ENCODE measurements around the gene IFI27L1.
A peak's percentile ranks its signal among the peaks of the same experiment; 100 is the strongest.

IFI27L1 gene

GRCh38 chr14:94113490-94113889 is 32.4 kb downstream of the IFI27L1 start:
- no peak overlapping the region for H3K4me3 ChIP-seq (ENCODE audit: low read depth, low read length)
- peak; percentile 70 for DNase-seq (ENCODE audit: low read depth)
- TF ChIP-seq, protein P1, sequence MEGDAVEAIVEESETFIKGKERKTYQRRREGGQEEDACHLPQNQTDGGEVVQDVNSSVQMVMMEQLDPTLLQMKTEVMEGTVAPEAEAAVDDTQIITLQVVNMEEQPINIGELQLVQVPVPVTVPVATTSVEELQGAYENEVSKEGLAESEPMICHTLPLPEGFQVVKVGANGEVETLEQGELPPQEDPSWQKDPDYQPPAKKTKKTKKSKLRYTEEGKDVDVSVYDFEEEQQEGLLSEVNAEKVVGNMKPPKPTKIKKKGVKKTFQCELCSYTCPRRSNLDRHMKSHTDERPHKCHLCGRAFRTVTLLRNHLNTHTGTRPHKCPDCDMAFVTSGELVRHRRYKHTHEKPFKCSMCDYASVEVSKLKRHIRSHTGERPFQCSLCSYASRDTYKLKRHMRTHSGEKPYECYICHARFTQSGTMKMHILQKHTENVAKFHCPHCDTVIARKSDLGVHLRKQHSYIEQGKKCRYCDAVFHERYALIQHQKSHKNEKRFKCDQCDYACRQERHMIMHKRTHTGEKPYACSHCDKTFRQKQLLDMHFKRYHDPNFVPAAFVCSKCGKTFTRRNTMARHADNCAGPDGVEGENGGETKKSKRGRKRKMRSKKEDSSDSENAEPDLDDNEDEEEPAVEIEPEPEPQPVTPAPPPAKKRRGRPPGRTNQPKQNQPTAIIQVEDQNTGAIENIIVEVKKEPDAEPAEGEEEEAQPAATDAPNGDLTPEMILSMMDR (conservative IDR thresholded peaks at IDR 0.05; ENCODE audit: low read depth, low read length) = no peak

DNA sequence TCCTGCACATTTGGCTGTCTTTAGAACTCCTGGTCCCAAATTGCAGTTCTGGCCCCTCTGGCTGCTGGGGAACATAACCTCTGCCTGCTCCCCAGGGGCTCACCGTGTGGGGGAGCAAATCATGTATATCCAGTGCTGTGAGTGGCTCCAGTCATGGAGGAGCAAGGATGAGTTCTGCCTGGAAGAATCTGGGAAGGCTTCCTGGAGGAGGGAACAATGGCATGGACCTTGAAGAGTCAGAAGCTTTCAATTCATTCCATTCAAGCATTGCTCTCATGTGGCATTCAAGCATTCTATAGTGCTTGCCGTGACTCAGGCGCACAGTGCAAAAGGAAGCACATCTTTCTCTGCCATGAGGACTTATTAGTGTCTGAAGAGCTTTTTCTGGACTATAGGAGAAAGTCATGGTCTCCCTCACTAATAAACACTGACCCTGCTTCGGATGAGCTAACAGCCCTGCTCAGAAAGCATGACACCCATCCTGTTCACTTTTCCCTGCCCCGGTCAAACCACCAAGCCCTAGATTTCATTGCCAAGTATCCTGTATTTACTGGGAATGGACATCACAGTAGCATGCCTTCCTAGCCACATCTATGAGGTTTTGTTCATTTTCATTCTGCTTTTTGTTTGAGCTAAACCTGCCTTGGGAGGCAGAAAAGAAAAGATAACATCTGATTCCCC is 32.9 kb downstream of the IFI27L1 start:
- H3K4me3 ChIP-seq (ENCODE audit: low read depth, low read length) = no peak overlapping the region
- TF ChIP-seq, protein P1 (conservative IDR thresholded peaks at IDR 0.05; ENCODE audit: low read depth, low read length) = no peak
- no peak for DNase-seq (ENCODE audit: low read depth)

DNA sequence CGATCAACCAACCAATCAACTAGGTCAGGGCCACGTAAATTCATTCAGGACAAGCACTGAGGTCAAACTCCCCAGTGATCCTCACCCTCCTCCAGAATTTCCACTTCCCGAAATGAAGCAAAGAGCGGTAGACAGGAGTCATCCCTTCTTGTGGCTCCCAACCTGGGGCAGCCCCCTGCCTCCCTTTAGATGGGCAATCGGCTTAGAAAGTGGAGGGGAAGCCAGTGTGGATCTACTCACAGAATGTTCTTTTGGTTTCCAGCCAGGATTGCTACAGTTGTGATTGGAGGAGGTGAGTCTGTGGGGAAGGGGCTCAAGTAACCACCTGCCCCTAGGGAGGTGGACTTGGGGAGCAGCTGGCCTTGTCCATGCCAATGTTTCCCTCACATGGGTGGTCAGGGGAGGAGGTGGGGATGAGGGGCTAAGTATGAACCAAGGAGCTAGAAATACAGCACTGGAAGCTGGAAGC is 33.5 kb downstream of the IFI27L1 start:
- H3K4me3 ChIP-seq (ENCODE audit: low read depth, low read length) = no peak overlapping the region
- TF ChIP-seq, protein P1 (conservative IDR thresholded peaks at IDR 0.05; ENCODE audit: low read depth, low read length) = no peak
- no peak for DNase-seq (ENCODE audit: low read depth)

DNA sequence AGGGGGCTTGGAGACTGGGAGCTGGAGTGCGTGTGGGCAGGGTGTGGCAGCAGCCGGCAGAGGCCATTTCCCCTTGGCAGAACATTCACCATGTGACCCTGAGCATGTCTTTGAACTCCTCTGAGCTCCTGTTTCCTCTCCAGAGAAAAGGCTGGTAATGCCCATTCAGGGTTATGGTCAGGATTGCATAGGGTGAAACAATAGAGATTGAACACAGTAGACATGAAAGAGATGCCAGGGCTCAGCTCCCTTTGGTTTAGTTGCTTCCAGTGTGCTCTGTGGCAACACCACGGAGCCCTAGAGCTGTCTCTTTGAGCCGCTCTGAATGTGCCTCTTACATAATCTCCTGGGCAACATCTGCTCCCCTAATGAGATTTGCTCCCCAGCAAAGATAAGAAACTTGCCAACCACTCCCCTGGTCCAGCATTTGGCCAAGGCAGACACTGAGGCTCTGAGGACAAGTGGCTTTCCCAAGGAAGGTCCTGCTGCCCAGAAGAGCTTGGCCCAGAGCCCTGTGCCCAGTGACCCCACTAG is 34.0 kb downstream of the IFI27L1 start:
- DNase-seq (ENCODE audit: low read depth) = no peak
- no peak overlapping the region for H3K4me3 ChIP-seq (ENCODE audit: low read depth, low read length)
- TF ChIP-seq, protein P1 (conservative IDR thresholded peaks at IDR 0.05; ENCODE audit: low read depth, low read length) = no peak

DNA sequence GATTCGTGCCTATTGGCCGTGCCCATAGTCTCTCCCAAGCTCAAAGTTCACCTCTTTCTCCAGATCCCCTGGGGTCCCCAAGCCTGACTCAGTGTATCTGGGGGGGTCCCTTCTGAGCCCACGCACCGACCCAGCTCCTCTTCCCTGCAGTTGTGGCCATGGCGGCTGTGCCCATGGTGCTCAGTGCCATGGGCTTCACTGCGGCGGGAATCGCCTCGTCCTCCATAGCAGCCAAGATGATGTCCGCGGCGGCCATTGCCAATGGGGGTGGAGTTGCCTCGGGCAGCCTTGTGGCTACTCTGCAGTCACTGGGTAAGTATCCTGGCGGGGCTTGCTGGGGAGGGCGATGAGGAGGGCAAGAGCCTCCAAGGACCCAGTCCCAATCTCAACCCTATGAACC is 34.5 kb downstream of the IFI27L1 start:
- no peak overlapping the region for H3K4me3 ChIP-seq (ENCODE audit: low read depth, low read length)
- TF ChIP-seq, protein P1 (conservative IDR thresholded peaks at IDR 0.05; ENCODE audit: low read depth, low read length) = no peak
- DNase-seq (ENCODE audit: low read depth) = no peak

DNA sequence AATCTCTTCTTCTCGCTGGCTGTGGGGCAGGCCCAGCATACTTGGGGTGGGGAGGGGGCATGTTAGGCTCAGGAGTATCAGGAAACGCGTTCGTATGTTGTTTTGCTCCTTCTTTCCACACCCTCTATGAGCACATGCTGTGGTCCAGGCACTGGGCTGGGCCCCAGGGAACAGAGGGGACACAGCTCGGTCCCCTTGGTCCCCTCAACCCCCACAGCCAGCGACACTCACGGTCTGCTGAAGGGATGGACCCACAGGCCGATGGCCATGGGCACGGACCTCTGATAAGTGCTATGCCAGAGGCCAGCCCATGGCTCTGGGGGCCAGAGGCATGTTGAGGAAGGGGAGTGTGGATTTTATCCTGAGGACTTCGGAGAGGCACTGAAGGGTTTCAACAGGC is 35.6 kb downstream of the IFI27L1 start:
- TF ChIP-seq, protein P1 (conservative IDR thresholded peaks at IDR 0.05; ENCODE audit: low read depth, low read length) = no peak
- DNase-seq (ENCODE audit: low read depth) = no peak
- no peak overlapping the region for H3K4me3 ChIP-seq (ENCODE audit: low read depth, low read length)

- DNase-seq (ENCODE audit: low read depth) = no peak
- TF ChIP-seq, protein P1 (conservative IDR thresholded peaks at IDR 0.05; ENCODE audit: low read depth, low read length) = no peak
- no peak overlapping the region for H3K4me3 ChIP-seq (ENCODE audit: low read depth, low read length)
Measured at GRCh38 chr14:94117856-94118255, 36.7 kb downstream of the IFI27L1 start.
